SK-N-MC (cell line): Measurements from ENCODE around the gene CASZ1.

Experiments used
- EZH2 ChIP-seq: fragments of 200-600 bp; sonication (generic); IDR thresholded peaks from one replicate; pipeline ENCODE4 v1.6.1; 2017; ENCODE audit warnings: antibody characterized with exemption
- FOXP2 ChIP-seq: optimal IDR thresholded peaks from 2 replicates; pipeline ENCODE3; 2011; ENCODE audit warnings: mild to moderate bottlenecking, moderate library complexity; ENCODE audit not compliant: insufficient read depth; ENCODE audit errors: extremely low read length, control extremely low read depth
- POLR2AphosphoS5 ChIP-seq: IDR thresholded peaks from 2 replicates; pipeline ENCODE4 v1.6.1; 2012; ENCODE audit warnings: mild to moderate bottlenecking, low read depth, low read length, borderline replicate concordance

- TF ChIP-seq EZH2: no peak
- TF ChIP-seq POLR2AphosphoS5: no peak; the same call in 1 of the 2 replicates
- TF ChIP-seq FOXP2: no peak
Measured at GRCh38 chr1:10635085-10635896, 161.2 kb downstream of the CASZ1 start.
